A549 (cell line): Measurements from ENCODE around the gene ENTR1. TPM values are rescaled to one million over a fixed set of nuclear protein-coding genes. Genes with fewer than 3 reads are reported as not detected.
A peak's percentile ranks its signal among the peaks of the same experiment; 100 is the strongest.

Source experiments
- BHLHE40 ChIP-seq: IDR thresholded peaks from 2 replicates; pipeline ENCODE4 v1.6.1; 2012; ENCODE audit warnings: low read depth, low read length, inconsistent platforms
- CBX2 ChIP-seq: fragments of 200-600 bp; sonication (generic); IDR thresholded peaks from 2 replicates; pipeline ENCODE4 v1.6.1; 2016; ENCODE audit warnings: low read depth, mild to moderate bottlenecking, borderline replicate concordance
- CBX8 ChIP-seq: fragments of 200-600 bp; sonication (generic); IDR thresholded peaks from 2 replicates; pipeline ENCODE4 v1.6.1; 2016
- CEBPB ChIP-seq, 2 experiments: fragments of >200 bp in 1 of 2; sonication (Bioruptor Twin) in 1 of 2; formaldehyde crosslinking in 1 of 2; IDR thresholded peaks; 2 replicates each; pipeline ENCODE4 v1.6.1; 2012 to 2016
- CHD2 ChIP-seq: fragments of 150-350 bp; IDR thresholded peaks from 2 replicates; pipeline ENCODE4 v1.6.1; 2014; ENCODE audit warnings: low read length; ENCODE audit not compliant: partially characterized antibody
- CHD4 ChIP-seq: fragments of 200-600 bp; sonication (generic); IDR thresholded peaks from 2 replicates; pipeline ENCODE4 v1.6.1; 2016; ENCODE audit warnings: antibody characterized with exemption, mild to moderate bottlenecking, borderline replicate concordance
- EHF ChIP-seq: fragments of 250-450 bp; sonication (Bioruptor Pico); IDR thresholded peaks from 2 replicates; pipeline ENCODE4 v1.5.0; 2020; ENCODE audit warnings: mild to moderate bottlenecking
- EHMT2 ChIP-seq: fragments of 200-600 bp; sonication (generic); IDR thresholded peaks from 2 replicates; pipeline ENCODE4 v1.6.1; 2016; ENCODE audit warnings: antibody characterized with exemption, low read depth, mild to moderate bottlenecking, moderate library complexity
- FOSB ChIP-seq: fragments of 250-450 bp; sonication (Bioruptor Pico); IDR thresholded peaks from 2 replicates; pipeline ENCODE4 v1.5.0; 2020; ENCODE audit warnings: mild to moderate bottlenecking, moderate library complexity
- GATA3 ChIP-seq: IDR thresholded peaks from 2 replicates; pipeline ENCODE4 v1.6.1; 2012; ENCODE audit warnings: borderline replicate concordance
- HDAC2 ChIP-seq: fragments of 200-600 bp; sonication (generic); IDR thresholded peaks from 2 replicates; pipeline ENCODE4 v1.6.1; 2016
- HEYL ChIP-seq: fragments of 250-450 bp; sonication (Bioruptor Pico); IDR thresholded peaks from 2 replicates; pipeline ENCODE4 v1.8.0; 2021; ENCODE audit warnings: mild to moderate bottlenecking, moderate library complexity
- HOXB5 ChIP-seq: fragments of 250-450 bp; sonication (Bioruptor Pico); IDR thresholded peaks from 2 replicates; pipeline ENCODE4 v1.5.0; 2020; ENCODE audit warnings: mild to moderate bottlenecking, moderate library complexity
- JUN ChIP-seq, 2 experiments: fragments of >200 bp; sonication (Bioruptor Twin); formaldehyde crosslinking; IDR thresholded peaks; 2 replicates in 1 of 2; 3 replicates in 1 of 2; pipeline ENCODE4 v1.6.1; 2016 to 2017
- JUNB ChIP-seq: fragments of >200 bp; sonication (Bioruptor Twin); formaldehyde crosslinking; IDR thresholded peaks from 2 replicates; pipeline ENCODE4 v1.6.1; 2016
- KDM1A ChIP-seq: fragments of 200-600 bp; sonication (generic); IDR thresholded peaks from 2 replicates; pipeline ENCODE4 v1.6.1; 2016; ENCODE audit warnings: low read depth, mild to moderate bottlenecking
- KDM5A ChIP-seq: fragments of 200-600 bp; sonication (generic); IDR thresholded peaks from 2 replicates; pipeline ENCODE4 v1.6.1; 2016; ENCODE audit warnings: antibody characterized with exemption, mild to moderate bottlenecking
- MAFK ChIP-seq: fragments of 450-650 bp; IDR thresholded peaks from 2 replicates; pipeline ENCODE4 v1.6.1; 2014; ENCODE audit not compliant: partially characterized antibody
- MYC ChIP-seq: IDR thresholded peaks from 2 replicates; pipeline ENCODE4 v1.6.1; 2012; ENCODE audit warnings: mild to moderate bottlenecking, inconsistent platforms, low read length, improper control_type of control experiment, borderline replicate concordance
- NFE2L2 ChIP-seq: fragments of 150-350 bp; conservative IDR thresholded peaks from 2 replicates; pipeline ENCODE4 v1.6.1; 2014; ENCODE audit warnings: low read length
- NR3C1 ChIP-seq: fragments of >200 bp; sonication (Bioruptor Twin); formaldehyde crosslinking; IDR thresholded peaks from 3 replicates; pipeline ENCODE4 v1.6.1; 2017
- PHF8 ChIP-seq: fragments of 200-600 bp; sonication (generic); IDR thresholded peaks from 2 replicates; pipeline ENCODE4 v1.6.1; 2016; ENCODE audit warnings: low read depth, mild to moderate bottlenecking, antibody characterized with exemption, moderate library complexity, borderline replicate concordance
- POLR2AphosphoS2 ChIP-seq: conservative IDR thresholded peaks from 2 replicates; pipeline ENCODE4 v1.6.1; 2012; ENCODE audit warnings: low read length, improper control_type of control experiment, inconsistent platforms
- RARB ChIP-seq: fragments of 250-450 bp; sonication (Bioruptor Pico); IDR thresholded peaks from 2 replicates; pipeline ENCODE4 v1.8.0; 2021; ENCODE audit warnings: mild to moderate bottlenecking, moderate library complexity
- RNF2 ChIP-seq: fragments of 200-600 bp; sonication (generic); IDR thresholded peaks from 2 replicates; pipeline ENCODE4 v1.6.1; 2016; ENCODE audit warnings: low read depth, mild to moderate bottlenecking, antibody characterized with exemption, moderate library complexity, borderline replicate concordance
- SMC3 ChIP-seq: fragments of >200 bp; sonication (Bioruptor Twin); formaldehyde crosslinking; IDR thresholded peaks from 3 replicates; pipeline ENCODE4 v1.6.1; 2018; ENCODE audit warnings: inconsistent platforms
- SREBF2 ChIP-seq: fragments of 450-650 bp; IDR thresholded peaks from 2 replicates; pipeline ENCODE4 v1.6.1; 2014; ENCODE audit warnings: mild to moderate bottlenecking, moderate library complexity
- TFCP2L1 ChIP-seq: fragments of 250-450 bp; sonication (Bioruptor Pico); IDR thresholded peaks from 2 replicates; pipeline ENCODE4 v1.5.0; 2021; ENCODE audit warnings: mild to moderate bottlenecking
- TP53 ChIP-seq: fragments of 250-450 bp; sonication (Bioruptor Pico); IDR thresholded peaks from 2 replicates; pipeline ENCODE4 v1.5.0; 2021; ENCODE audit warnings: mild to moderate bottlenecking, moderate library complexity
- ZFP36 ChIP-seq: fragments of 450-650 bp; IDR thresholded peaks from 2 replicates; pipeline ENCODE4 v1.6.1; 2014; ENCODE audit warnings: borderline replicate concordance; ENCODE audit not compliant: partially characterized antibody
- ZSCAN20 ChIP-seq: fragments of 250-450 bp; sonication (Bioruptor Pico); IDR thresholded peaks from 2 replicates; pipeline ENCODE4 v1.8.0; 2022; ENCODE audit warnings: mild to moderate bottlenecking, moderate library complexity
- polyA plus RNA-seq, 4 experiments: library from polyadenylated mRNA; depleted of rRNA in 3 of 4; stranded (reverse); fragments of >200 nt; fragmentation: RNase III in 1 of 4; extraction: RNeasy Plus Mini Kit Qiagen cat#74134 plus additional on column Dnase treatment in 1 of 4; gene quantifications; 2 replicates in 3 of 4; 3 replicates in 1 of 4; pipeline ENCODE4 v1.2.3, GENCODE V29; 2011 to 2017
- TF ChIP-seq, protein P1 (sequence below): IDR thresholded peaks from 2 replicates; pipeline ENCODE4 v1.6.1; 2012; ENCODE audit warnings: low read depth, borderline replicate concordance
- TF ChIP-seq, protein P2 (sequence below): fragments of >200 bp; sonication (Bioruptor Twin); formaldehyde crosslinking; IDR thresholded peaks from 3 replicates; pipeline ENCODE4 v1.5.1; 2016
- TF ChIP-seq, protein P3 (sequence below): fragments of >200 bp; sonication (Bioruptor Twin); formaldehyde crosslinking; IDR thresholded peaks from 2 replicates; pipeline ENCODE4 v1.6.1; 2016
- TF ChIP-seq, protein P4 (sequence below): fragments of 450-650 bp; IDR thresholded peaks from 2 replicates; pipeline ENCODE4 v1.6.1; 2014; ENCODE audit warnings: antibody characterized with exemption
- TF ChIP-seq, protein P5 (sequence below): fragments of 250-450 bp; sonication (Bioruptor Pico); IDR thresholded peaks from 2 replicates; pipeline ENCODE4 v1.5.0; 2020; ENCODE audit warnings: low read depth, mild to moderate bottlenecking, moderate library complexity

Gene ENTR1
- polyA plus RNA-seq, 2 of the 4 experiments (the other 2 are of a cell fraction) = 63.8 to 75.8 TPM

DNA sequence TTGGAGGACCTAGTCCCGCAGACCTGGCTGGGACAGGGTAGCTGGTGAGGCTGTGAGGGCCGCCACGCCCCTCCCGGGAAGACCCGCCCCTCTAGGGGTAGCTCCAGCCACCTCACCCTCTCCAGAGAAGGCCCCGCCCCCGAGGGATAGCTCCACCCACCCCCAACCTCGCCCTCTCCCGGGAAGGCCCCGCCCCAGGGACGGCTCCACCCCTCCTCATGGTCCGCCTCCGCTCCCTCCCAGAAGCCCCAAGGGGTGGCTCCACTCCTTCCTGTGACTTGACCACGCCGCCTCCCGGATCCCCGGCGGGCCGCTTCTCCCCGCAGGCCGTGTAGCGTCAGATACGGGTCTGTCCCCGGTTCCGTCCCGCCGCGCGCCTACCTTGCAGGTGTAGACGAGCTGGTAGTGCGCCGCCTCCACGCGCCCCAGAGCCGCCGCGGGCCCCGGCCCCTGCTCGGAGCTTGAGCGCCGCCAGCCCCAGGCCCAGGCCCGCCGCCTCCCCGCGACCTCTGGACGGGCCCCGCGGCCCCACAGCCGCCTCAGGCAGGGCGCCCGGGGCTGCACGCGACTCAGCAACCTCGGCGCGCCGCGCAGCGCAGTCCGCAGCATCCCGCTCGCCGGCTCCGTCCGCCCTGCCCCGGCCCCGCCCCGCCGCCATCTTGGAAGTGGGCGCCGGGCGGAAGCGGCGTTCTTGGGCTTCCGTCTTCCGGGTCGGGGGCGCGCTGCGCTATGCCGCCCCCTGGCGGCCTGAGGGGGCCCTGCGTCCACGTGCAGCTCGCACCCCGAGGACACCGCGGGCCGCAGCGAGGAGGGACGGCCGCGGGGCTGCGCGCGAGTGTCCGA, 47.1 kb downstream of the ENTR1 start, which contains the start of gene DNLZ (continued):
- no peak for TF ChIP-seq GATA3
- 0 out of 2 replicates have a peak, but pooled peaks have one; percentile 34 for TF ChIP-seq EHF (CRISPR knock-in tag)
- TF ChIP-seq, protein P1, sequence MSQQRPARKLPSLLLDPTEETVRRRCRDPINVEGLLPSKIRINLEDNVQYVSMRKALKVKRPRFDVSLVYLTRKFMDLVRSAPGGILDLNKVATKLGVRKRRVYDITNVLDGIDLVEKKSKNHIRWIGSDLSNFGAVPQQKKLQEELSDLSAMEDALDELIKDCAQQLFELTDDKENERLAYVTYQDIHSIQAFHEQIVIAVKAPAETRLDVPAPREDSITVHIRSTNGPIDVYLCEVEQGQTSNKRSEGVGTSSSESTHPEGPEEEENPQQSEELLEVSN = peak; percentile 100
- no peak for TF ChIP-seq EHMT2
- peak; percentile 89 to 99 for TF ChIP-seq JUN (IDR thresholded peaks at IDR 0.05)
- TF ChIP-seq ZFP36 = no peak
- no peak for TF ChIP-seq KDM5A
- no peak for TF ChIP-seq HDAC2
- peak; percentile 85; the same call in 1 of the 2 replicates for TF ChIP-seq TP53 (CRISPR knock-in tag)
- TF ChIP-seq SREBF2 = no peak
- TF ChIP-seq JUNB = no peak
- no peak for TF ChIP-seq RNF2
- TF ChIP-seq CEBPB (IDR thresholded peaks at IDR 0.05) = no peak
- TF ChIP-seq SMC3 = peak; percentile 66
- TF ChIP-seq RARB (CRISPR knock-in tag) = no peak
- TF ChIP-seq CHD4 = no peak
- no peak for TF ChIP-seq HEYL (CRISPR knock-in tag)
- no peak for TF ChIP-seq KDM1A
- TF ChIP-seq FOSB (CRISPR knock-in tag) = no peak
- no peak for TF ChIP-seq CBX2
- TF ChIP-seq, protein P2, sequence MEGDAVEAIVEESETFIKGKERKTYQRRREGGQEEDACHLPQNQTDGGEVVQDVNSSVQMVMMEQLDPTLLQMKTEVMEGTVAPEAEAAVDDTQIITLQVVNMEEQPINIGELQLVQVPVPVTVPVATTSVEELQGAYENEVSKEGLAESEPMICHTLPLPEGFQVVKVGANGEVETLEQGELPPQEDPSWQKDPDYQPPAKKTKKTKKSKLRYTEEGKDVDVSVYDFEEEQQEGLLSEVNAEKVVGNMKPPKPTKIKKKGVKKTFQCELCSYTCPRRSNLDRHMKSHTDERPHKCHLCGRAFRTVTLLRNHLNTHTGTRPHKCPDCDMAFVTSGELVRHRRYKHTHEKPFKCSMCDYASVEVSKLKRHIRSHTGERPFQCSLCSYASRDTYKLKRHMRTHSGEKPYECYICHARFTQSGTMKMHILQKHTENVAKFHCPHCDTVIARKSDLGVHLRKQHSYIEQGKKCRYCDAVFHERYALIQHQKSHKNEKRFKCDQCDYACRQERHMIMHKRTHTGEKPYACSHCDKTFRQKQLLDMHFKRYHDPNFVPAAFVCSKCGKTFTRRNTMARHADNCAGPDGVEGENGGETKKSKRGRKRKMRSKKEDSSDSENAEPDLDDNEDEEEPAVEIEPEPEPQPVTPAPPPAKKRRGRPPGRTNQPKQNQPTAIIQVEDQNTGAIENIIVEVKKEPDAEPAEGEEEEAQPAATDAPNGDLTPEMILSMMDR = peak; percentile 97
- no peak for TF ChIP-seq CHD2
- peak; percentile 97 for TF ChIP-seq MYC
- peak; percentile 75; the same call in 1 of the 2 replicates for TF ChIP-seq PHF8
- TF ChIP-seq TFCP2L1 (CRISPR knock-in tag) = no peak
- no peak for TF ChIP-seq NR3C1
- no peak for TF ChIP-seq CBX8
- TF ChIP-seq ZSCAN20 (CRISPR knock-in tag) = peak; percentile 35; the same call in 1 of the 2 replicates
- peak; percentile 85 for TF ChIP-seq BHLHE40
- TF ChIP-seq, protein P3, sequence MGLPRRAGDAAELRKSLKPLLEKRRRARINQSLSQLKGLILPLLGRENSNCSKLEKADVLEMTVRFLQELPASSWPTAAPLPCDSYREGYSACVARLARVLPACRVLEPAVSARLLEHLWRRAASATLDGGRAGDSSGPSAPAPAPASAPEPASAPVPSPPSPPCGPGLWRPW = no peak
- no peak for TF ChIP-seq POLR2AphosphoS2
- TF ChIP-seq NFE2L2 = no peak
- no peak for TF ChIP-seq MAFK
- peak; percentile 74; the same call in 1 of the 2 replicates for TF ChIP-seq HOXB5 (CRISPR knock-in tag)
- TF ChIP-seq, protein P4, sequence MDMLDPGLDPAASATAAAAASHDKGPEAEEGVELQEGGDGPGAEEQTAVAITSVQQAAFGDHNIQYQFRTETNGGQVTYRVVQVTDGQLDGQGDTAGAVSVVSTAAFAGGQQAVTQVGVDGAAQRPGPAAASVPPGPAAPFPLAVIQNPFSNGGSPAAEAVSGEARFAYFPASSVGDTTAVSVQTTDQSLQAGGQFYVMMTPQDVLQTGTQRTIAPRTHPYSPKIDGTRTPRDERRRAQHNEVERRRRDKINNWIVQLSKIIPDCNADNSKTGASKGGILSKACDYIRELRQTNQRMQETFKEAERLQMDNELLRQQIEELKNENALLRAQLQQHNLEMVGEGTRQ = no peak
- TF ChIP-seq, protein P5, sequence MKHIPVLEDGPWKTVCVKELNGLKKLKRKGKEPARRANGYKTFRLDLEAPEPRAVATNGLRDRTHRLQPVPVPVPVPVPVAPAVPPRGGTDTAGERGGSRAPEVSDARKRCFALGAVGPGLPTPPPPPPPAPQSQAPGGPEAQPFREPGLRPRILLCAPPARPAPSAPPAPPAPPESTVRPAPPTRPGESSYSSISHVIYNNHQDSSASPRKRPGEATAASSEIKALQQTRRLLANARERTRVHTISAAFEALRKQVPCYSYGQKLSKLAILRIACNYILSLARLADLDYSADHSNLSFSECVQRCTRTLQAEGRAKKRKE = peak; percentile 84; the same call in 1 of the 2 replicates
